GM21528 (cell line): Measurements from ENCODE around the gene MTREX.
"Not testable (repeated sequence)": the region's sequence is repeated elsewhere in the genome, so short reads cannot be mapped to it uniquely, and the experiment has no call there.

ENCODE experiments used
- ATAC-seq: cut with Tn5 transposase; IDR thresholded peaks from one replicate; pipeline ENCODE4 v1.9.1; 2021; ENCODE audit warnings: mild to moderate bottlenecking, moderate library complexity; ENCODE audit not compliant: unreplicated experiment, low FRiP score

MTREX gene

DNA sequence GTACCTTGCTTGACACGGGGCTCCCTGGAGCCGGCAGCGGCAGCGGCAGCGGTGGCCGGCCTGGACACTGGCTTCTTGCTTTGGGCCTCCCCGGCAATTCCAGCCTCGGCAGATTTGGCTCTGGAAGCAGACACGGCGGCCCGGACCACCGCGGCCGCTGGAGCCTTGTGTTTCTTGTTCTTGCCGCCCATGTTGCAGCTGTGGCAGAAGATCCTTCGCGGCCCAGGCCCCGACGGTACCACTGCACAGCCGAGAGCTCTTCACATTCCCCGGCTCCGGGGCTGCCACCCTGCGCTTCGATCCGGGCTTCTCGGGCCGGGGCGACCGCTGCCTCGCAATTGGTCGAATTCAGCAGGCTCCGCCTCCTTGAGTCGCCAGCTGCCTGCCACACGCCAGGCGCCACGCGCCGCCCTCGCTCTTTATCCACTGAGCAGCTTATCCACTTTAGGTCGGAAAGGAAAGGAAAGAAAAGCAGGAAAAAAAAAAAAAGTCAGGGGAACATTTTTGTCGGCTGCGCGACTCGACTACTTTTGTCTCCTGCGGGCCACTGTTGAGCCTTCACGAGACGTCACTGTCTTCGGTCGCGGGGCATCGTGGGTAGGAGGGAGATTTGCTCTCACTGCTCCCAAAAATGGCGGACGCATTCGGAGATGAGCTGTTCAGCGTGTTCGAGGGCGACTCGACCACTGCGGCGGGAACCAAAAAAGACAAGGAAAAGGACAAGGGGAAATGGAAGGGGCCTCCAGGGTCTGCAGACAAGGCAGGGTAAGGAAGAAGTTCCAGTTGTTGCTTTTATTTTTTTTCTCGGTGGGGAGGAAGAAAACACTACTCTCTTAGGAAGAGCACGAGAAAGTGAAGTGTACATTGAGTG, at the start of gene MTREX, which contains the start of gene DHX29:
MTREX (plus strand) TSS at position 607 of the 871 bp plus-strand sequence; CDS start at position 632, 25 bp downstream.
DHX29 (minus strand) TSS at position 312 of the 871 bp plus-strand sequence; CDS start at position 191, 121 bp downstream.
- ATAC-seq, result peak; percentile 96

DNA sequence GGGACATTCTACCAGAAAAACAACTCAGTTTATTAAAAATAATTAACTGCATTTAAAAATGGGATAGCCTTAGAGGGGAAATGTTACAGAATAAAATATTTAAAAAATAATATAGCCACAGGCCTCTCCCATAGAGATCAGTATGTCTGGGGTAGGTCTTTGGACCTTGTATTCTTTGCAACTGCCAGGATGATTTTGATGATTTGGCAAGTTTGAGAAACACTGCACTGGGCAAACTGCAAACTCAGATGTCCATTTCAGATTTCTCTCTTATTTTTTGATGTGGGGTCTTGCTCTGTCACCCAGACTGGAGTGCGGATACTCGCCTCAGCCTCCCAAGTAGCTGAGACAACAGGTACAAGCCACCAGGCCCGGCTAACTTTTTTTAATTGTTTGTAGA, 49.5 kb upstream of the MTREX start:
- ATAC-seq, result no peak

DNA sequence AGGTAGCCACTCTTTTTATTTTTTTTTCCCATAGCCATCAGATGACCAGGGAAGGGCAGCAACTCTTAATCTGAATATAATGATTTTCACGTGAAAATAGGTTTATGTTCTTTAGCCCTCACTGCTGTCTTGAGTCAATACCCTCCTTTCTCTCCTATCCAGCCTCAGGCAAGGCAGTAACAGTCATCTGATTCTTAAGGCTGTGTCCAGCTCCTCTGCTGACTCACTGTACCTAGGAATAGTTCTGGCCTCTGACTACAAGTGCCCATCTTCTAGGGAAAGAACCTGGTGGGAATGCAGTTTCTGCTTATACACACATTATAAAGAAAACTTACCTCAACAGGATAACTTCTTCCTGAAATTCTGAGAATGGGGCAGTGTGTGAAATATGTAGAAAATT, 31.0 kb upstream of the MTREX start:
- no peak for ATAC-seq

DNA sequence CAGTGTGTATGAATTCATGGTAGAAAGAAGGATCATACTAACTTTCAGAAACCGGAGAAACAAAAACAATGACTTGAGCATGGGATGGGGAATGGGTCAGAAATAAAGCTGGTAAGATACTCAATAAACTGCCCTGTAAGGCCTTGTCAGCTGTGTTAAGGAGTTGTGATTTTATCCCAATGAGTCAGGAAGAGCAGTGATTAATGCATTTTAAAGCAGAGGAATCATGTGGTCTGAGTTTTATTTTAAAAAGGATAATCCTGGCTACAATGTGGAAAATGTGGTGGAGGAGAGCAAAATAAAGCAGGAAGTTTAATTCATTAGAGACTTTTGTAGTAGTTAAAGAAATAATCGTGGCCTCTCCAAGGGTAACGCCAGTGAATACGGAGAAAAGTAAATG, 29.0 kb upstream of the MTREX start:
- no peak for ATAC-seq

DNA sequence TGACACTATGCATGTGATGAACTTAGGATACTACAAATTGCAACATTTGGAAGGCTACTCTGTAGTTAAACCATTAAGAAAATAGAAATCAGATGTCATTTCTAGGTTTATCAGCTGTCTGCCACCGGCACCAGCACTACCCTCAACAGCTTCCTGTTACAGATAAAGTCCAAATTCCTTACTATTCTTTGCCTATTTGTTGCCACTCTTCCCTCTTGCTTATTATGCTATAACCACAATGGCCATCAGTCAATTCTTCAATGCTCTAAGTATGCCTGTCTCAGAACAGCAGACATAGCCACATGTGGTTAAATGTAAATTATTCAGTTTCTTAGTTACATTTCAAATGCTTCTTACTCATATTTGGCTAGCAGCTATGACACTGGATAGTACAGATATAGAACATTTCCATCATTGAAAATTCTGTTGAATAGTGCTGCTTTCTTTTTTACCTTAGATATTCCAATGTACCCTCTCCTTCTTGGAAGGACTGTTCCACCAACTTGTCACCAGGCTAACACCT, 21.3 kb upstream of the MTREX start:
- no peak for ATAC-seq

DNA sequence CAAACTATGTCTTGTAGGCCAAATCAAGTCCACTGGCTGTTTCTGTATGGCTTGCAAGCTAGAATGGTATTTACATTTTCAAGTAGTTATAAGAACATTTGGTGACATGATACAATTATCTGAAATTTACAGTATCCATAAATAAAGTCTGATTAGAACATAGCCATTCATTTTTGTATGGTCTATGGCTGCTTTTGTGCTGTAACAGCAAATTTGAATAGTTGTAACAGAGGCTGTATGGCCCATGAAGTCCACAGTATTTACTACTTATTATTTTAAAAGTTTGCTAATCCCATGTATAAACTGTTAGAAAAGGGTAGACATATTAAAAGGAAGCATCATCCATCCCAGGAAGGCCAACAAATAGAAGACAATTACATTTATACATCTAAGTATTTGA, 18.0 kb upstream of the MTREX start:
- no peak for ATAC-seq

DNA sequence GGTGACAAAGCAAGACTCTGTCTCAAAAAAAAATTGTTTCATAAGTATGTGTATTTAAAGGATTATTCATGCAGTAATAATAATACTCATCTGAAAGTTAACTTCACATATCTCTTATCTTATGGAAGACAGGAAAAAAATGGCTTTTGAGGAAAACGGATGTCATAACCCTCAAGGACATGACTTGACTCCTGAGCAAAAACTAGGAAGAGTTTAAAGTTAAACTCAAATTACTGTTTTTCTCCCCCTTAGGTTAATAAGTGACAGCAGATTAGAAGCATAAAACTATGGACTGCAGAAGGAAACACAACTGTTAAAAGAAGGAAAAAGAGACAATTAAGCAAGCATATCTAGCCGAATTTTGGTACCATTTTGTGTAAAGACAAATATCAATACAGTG, 16.8 kb upstream of the MTREX start:
- no peak for ATAC-seq

DNA sequence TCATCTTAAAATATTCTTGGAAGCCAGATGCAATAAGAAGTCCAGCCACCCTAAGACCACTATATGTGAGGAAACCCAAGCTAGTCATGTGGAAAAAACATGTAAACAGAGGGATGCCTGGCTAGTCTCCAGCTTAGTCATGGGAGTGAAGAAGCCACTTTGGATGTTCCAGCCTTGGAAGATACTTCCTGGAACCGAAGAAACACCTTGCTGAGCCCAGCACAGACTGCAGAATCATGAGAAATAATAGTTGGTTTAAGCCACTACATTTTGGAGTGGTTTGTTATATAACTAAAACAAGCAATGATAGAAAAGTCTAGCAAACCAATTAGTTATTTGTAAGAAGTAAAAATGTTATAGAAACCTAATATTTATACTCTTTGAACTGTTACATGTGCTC, 12.9 kb upstream of the MTREX start:
- ATAC-seq, result no peak

DNA sequence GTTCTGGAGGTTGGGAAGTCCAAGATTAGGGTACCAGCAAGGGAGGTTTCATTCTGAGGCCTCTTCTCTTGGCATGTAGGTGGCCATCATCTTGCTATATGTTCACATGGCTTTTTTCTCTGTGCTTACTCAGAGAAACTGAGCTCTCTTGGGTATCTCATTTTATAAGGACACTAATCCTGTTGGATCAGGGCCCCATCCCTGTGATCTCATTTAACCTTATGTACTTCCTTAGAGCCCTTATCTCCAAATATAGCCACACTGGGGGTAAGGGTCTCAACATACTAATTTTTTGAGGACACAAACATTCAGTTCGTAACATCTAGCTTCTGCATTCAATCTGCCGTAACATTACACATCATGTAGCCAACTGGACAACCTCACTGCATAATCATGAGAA, 6.9 kb upstream of the MTREX start:
- ATAC-seq, result no peak

DNA sequence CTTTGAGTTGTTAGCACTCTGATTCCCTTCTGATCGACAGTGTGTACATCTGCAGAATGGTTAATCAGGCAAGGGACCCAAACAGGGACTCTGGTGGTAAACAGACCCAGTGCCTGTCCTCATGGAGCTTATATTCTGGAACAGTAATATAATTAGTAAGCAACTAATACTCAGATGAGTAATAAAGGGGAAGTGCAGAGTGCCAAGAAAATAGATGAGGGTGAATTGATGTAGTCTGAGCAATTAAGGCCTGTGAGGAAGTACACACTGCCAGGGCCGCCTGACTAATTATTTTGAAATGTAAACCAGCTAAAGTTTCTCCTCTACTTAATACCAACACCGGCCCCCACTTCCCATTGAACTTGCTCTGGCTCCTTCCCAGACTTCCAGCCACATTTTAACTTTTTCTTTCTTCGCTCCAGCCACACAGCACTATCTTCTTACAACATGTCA, 4.5 kb upstream of the MTREX start:
- ATAC-seq, result no peak

DNA sequence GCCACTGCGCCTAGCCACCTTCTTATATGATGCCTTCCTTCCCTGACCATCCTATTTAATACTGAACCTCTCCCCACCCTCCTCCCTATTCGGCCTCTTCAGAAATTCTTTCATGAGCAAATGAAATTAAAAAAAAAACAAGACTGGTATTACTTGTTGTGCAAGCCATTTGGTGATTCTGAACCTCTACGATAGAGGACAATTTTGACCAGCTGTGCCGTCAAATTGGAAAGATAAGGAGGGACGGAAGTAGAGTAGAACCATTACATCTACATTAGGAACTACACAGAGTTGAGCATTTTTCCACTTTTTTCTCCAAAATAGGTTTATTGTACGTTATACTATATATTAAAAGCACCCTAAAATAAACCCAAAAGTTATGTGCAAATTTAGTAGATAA, 3.2 kb upstream of the MTREX start:
- no peak for ATAC-seq

DNA sequence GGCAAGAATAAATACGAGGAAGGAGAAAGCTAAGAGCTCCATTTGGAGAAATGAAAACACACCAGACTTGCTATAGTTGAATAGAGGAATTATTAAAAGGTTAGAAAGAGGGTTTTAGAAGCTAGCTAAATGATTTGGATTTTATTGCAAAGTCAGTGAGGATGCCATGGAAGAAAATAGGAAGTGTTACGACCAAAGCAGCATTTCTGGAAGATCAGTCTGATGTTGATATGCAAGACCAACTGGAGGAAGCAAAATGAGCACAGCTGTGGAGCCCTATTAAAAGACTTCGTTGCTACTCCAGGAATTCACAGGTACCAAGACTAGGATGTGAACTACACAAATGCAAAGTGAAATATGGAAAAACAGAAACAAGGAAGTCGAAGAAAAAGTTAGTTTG, 2.4 kb upstream of the MTREX start:
- no peak for ATAC-seq

DNA sequence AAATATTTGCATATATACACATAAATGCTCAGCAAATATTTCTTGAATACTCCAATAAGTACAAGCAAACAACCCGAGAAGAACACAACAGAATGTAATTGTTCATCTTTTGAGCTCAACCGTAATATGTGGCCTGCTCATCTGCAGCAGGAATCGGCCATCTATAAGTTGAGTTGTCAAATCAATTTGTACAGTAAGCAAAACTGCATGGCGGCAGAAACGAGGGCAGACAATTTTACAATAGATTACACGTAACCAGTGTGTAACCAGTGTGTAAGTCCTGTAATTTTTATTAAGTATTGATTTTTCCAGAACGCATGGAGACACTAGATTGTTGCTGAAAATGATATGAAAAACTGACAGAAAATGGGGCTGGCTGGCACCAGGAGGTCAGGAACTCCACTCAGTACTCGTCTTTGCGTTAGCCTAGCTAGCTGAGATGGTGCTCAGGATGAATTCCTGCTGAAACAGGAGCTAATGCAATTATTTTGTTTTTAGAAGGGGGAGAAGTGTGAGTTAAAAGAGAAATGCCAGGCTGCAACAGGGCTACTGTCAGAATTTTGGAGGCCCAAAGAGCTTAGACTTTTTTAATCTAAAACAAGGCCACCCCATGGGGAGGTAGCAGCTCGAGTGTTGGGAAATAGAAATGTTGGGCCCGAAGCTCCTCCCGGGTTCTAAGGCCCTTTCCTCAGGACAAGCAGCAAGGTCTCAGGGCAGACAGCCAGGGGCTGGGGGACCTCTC, 977 bp upstream of the MTREX start:
- ATAC-seq, result no peak

DNA sequence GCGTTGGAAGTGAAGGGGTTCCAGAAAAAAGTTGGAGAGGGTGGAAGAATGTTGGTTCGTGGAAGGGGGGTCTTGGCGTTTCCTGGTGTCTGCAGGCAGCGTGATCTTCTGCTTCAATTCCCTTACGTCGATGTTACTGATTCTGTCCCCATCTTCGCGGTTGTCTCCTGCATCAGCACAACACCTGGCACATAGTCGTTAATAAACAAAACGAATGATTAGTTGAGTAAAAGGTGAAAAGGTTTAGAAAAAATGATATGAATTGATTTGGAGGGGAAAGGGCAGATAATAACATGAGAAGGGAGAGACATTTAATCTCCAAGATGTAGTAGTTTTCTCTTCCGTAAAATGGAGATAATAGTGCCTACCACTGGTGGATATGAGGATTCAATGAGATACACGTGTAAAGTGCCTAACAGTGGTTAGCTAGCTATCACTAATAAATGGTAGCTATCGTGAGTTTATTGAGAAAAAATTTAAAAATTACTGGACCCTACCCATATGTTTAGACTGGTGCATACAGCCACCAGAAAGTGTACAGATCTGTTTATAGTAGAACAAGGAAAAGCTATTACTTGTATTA, 556 bp downstream of the MTREX start:
- peak; percentile 14 for ATAC-seq

DNA sequence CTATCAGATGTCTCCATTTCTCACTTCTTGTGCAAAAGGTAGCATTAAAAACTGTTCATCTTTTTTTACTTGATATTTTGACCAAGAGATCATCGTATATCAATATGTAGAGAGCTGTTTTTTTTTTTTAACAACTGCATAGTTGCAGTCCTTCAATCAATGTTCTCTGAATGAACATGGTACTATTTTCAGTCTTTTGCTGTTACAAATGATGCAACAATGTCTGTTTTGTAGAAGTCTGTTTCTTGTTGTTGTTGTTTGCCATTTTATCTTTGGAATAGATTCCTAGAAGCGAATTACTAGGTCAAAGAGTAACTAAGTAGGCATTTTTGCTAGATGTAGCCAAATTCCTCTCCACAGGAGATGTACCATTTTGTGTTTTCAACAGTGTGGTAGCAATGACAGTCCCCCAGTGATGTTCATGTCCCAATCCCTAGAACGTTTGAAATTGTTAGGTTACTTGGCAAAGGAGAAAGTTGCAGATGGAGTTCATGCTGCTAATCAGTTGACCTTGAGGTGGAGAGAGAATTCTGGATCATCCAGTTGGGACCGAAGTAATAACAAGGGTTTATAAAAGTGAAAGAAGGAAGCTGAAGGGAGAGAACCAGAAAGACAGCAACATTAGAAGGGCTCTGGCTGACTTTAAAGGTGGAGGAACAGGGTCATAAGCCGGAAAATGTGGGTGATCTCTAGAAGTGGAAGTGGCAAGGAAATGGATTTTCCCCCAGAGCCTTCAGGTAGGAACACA, 6.3 kb downstream of the MTREX start:
- ATAC-seq, result no peak

DNA sequence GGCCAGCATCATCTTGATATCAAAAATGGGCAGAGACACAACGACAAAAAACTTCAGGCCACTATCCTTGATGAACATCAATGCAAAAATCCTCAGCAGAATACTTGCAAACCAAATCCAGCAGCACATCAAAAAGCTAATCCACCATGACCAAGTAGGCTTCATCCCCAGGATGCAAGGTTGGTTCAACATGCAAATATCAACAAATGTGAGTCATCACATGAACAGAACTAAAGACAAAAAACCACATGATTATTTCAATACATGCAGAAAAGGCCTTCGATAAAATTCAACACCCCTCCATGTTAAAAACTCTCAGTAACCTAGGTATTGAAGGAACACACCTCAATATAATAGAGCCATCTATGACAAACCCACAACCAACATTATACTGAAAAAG, 8.5 kb downstream of the MTREX start:
- ATAC-seq, result no peak

DNA sequence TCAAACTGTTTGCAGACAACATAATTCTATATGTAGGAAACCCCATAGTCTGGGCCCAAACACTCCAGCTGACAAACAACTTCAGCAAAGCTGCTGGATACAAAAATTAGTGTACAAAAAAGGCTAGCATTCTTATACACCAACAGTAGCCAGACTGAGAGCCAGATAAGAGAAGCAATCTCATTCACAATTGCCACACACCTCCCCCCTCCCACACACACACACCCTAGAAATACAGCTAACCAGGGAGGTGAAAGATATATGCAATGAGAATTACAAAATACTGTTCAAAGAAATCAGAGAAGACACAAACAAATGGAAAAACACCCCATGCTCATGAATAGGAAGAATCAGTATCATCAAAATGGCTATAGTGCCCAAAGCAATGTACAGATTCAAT, 9.0 kb downstream of the MTREX start:
- ATAC-seq, result no peak

DNA sequence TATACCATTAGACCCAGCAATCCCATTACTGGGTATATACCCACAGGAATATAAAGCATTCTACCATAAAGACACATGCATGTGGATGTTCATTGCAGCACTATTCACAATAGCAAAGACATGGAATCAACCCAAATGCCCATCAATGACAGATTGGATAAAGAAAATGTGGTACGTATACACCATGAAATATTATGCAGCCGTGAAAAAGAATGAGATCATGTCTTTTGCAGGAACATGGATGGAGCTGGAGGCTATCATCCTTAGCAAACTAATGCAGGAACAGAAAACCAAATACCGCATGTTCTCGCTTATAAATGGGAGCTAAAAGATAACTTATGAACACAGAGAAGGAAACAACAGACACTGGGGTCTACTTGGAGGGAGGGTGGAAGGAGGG, 10.4 kb downstream of the MTREX start:
- ATAC-seq, result not testable (repeated sequence)

DNA sequence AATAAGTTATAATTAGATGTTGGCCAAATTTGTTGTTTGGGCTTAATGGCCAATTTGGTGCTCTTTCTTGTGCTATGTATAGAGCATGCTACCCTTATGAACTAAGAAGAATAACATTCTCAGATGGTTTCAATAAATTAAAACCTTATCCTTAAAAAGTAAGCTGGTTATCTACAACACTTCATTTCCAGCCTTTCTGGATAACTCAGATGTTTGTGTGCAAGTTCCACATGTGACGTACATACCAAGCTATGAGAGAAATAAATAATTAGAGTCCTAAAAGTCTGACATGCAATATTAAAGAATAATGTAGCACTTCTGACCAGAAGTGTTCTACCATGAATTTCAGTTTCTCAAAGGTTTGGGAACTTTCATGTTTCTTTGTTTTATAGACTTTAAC, 11.7 kb downstream of the MTREX start:
- ATAC-seq, result no peak

DNA sequence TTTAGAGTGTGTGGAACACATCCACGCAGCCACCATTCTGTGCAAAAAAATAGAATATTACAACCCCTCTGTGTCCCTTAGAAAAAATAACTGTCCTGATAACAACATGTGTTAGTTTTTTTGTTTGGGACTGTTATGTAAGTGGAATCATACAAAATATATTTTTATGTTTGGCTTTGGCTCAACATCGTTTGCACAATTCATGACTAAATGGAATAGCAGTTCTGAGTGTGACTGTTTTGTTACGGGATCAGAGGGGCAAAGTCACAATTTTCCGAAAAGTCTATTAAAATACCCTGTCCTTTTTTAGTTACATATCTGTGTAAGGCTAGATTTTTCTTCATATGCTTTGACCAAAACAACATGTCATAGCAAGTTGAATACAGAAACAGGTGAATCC, 12.8 kb downstream of the MTREX start:
- ATAC-seq, result no peak
